ENCODE results near the gene P4HA1. TPM values are rescaled to one million over a fixed set of nuclear protein-coding genes. Genes with fewer than 3 reads are reported as not detected.
"Not testable (repeated sequence)": the region's sequence is repeated elsewhere in the genome, so short reads cannot be mapped to it uniquely, and the experiment has no call there.

Gene P4HA1
- total RNA-seq, 2 donors from 2014 or later: 24.4 to 37.0 TPM

DNA sequence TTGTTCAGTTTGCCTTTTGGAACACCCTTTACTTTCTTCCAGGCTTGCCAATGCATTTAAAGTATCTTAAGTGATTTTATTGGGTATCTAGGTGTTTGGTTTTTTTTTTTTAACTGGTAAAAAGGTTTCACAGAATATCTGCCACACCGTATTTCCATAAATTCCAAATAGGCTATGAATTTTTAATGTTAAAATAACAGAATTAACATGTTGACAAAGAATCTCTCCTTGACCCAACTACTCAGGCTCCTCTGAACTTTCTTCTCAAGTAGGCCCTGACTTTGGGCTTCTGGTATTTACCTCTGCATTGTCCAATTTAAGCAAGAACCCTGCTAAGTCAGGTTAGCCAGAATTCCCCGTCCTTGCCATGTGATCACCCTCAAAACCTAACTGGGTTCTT lies 80.9 kb downstream of the P4HA1 start:
- Histone ChIP-seq H3K4me3 (no peak overlapping the region), H3K4me1 (ENCODE audit: control insufficient read depth in 1 of 2, low read depth in 2 of 2) (peaks cover 14 to 18% of the 10 kb centered on the region in 2 donors), H3K9me3 (no peaks in the 10 kb centered on the region), H3K36me3 (peaks cover 9% of the 10 kb centered on the region), H3K27me3 (replicated peaks; ENCODE audit: insufficient read depth) (no peaks in the 10 kb centered on the region), H3K27ac (no peak overlapping the region)
- ATAC-seq (ENCODE audit: insufficient number of reproducible peaks, low FRiP score, low read depth) (no peak), DNase-seq (ENCODE audit: low spot score) (no peak)
- TF ChIP-seq, protein P1, sequence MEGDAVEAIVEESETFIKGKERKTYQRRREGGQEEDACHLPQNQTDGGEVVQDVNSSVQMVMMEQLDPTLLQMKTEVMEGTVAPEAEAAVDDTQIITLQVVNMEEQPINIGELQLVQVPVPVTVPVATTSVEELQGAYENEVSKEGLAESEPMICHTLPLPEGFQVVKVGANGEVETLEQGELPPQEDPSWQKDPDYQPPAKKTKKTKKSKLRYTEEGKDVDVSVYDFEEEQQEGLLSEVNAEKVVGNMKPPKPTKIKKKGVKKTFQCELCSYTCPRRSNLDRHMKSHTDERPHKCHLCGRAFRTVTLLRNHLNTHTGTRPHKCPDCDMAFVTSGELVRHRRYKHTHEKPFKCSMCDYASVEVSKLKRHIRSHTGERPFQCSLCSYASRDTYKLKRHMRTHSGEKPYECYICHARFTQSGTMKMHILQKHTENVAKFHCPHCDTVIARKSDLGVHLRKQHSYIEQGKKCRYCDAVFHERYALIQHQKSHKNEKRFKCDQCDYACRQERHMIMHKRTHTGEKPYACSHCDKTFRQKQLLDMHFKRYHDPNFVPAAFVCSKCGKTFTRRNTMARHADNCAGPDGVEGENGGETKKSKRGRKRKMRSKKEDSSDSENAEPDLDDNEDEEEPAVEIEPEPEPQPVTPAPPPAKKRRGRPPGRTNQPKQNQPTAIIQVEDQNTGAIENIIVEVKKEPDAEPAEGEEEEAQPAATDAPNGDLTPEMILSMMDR (IDR thresholded peaks at IDR 0.05): no peak

DNA sequence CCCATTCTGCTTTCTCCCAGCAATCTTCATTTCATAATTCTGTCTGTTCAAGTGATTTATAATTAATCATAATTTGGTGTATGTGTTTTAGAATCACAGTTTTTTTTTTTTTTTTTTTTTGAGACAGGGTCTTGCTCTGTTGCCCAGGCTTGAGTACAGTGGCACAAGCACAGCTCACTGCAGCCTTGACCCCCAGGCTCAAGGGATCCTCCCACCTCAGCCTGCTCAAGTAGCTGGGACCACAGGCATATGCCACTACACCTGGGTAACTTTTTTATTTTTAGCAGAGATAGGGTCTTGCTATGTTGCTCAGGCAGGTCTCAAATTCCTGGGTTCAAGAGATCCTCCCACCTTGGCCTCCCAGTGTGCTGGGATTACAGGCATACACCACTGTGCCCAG lies 92.8 kb downstream of the P4HA1 start:
- DNase-seq (ENCODE audit: low spot score) (no peak), ATAC-seq (ENCODE audit: insufficient number of reproducible peaks, low FRiP score, low read depth) (no peak)
- Histone ChIP-seq H3K27ac (no peak overlapping the region), H3K4me1 (ENCODE audit: control insufficient read depth in 1 of 2, low read depth in 2 of 2) (no peaks in the 10 kb centered on the region), H3K9me3 (no peaks in the 10 kb centered on the region), H3K4me3 (no peak overlapping the region), H3K27me3 (replicated peaks; ENCODE audit: insufficient read depth) (no peaks in the 10 kb centered on the region), H3K36me3 (peaks cover 2% of the 10 kb centered on the region)
- TF ChIP-seq, protein P1 (IDR thresholded peaks at IDR 0.05): no peak

DNA sequence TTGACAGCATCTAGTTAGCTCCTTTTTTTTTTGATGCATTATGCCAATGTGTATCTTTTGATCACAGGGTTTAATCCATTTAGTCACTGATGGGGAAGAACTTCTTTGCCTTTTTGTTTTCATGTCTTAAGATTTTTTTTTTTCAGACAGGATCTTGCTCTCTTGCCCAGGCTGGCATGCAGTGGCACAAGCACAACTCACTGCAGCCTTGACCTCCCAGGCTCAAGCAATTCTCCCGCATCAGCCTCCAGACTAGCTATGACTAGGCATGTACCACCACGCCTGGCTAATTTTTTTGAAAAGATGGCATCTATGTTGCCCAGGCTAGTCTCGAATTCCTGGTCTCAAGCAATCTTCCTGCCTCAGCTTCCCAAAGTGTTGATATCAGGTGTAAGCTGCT lies 95.7 kb downstream of the P4HA1 start:
- no peaks in the 10 kb centered on the region for H3K27me3 ChIP-seq (replicated peaks; ENCODE audit: insufficient read depth)
- no peaks in the 10 kb centered on the region for H3K9me3 ChIP-seq
- H3K27ac ChIP-seq: no peak overlapping the region
- no peak overlapping the region for H3K4me3 ChIP-seq
- ATAC-seq (ENCODE audit: insufficient number of reproducible peaks, low FRiP score, low read depth) (no peak), DNase-seq (ENCODE audit: low spot score) (no peak)
- H3K36me3 ChIP-seq: no peaks in the 10 kb centered on the region
- no peaks in the 10 kb centered on the region for H3K4me1 ChIP-seq (ENCODE audit: control insufficient read depth in 1 of 2, low read depth in 2 of 2)
- TF ChIP-seq, protein P1 (IDR thresholded peaks at IDR 0.05): no peak

DNA sequence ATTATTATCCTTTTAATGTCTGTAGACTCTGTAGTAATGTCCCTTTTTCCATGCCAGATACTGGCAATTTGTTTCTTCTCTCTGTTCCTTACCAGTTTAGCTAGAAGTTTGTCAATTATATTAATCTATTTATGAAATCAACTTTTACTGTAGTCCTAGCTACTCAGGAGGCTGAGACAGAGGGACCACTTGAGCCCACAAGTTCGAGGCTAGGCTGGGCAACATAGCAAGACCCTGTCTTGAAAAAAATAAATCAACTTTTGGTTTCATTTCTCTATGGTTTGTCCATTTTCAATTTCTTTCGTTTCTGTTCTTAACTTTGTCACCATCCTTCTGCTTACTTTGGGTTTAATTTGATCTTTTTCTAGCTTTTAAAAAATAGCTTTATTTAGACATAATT lies 99.6 kb downstream of the P4HA1 start:
- TF ChIP-seq, protein P1 (IDR thresholded peaks at IDR 0.05): no peak
- ATAC-seq (ENCODE audit: insufficient number of reproducible peaks, low FRiP score, low read depth): no peak

DNA sequence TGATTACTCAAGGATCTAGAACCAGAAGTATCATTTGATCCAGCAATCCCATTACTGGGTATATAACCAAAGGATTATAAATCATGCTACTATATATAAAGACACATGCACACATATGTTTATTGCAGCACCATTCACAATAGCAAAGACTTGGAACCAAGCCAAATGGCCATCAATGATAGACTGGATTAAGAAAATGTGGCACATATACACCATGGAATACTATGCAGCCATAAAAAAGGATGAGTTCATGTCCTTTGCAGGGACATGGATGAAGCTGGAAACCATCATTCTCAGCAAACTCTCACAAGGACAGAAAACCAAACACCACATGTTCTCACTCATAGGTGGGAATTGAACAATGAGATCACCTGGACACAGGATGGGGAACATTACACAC lies 101.2 kb downstream of the P4HA1 start:
- DNase-seq (ENCODE audit: low spot score); H3K4me1 ChIP-seq (ENCODE audit: control insufficient read depth in 1 of 2, low read depth in 2 of 2); H3K36me3 ChIP-seq; H3K9me3 ChIP-seq; ATAC-seq (ENCODE audit: insufficient number of reproducible peaks, low FRiP score, low read depth); H3K4me3 ChIP-seq; H3K27me3 ChIP-seq (replicated peaks; ENCODE audit: insufficient read depth); H3K27ac ChIP-seq: not testable (repeated sequence)

More for the DNA sequence above, 99.6 kb downstream of the P4HA1 start:
- H3K4me1 ChIP-seq (ENCODE audit: control insufficient read depth in 1 of 2, low read depth in 2 of 2): no peaks in the 10 kb centered on the region
- no peak overlapping the region for H3K4me3 ChIP-seq
- H3K36me3 ChIP-seq: no peaks in the 10 kb centered on the region
- H3K27ac ChIP-seq: no peak overlapping the region
- no peak for DNase-seq (ENCODE audit: low spot score)
- H3K27me3 ChIP-seq (replicated peaks; ENCODE audit: insufficient read depth): no peaks in the 10 kb centered on the region
- H3K9me3 ChIP-seq: no peaks in the 10 kb centered on the region

DNA sequence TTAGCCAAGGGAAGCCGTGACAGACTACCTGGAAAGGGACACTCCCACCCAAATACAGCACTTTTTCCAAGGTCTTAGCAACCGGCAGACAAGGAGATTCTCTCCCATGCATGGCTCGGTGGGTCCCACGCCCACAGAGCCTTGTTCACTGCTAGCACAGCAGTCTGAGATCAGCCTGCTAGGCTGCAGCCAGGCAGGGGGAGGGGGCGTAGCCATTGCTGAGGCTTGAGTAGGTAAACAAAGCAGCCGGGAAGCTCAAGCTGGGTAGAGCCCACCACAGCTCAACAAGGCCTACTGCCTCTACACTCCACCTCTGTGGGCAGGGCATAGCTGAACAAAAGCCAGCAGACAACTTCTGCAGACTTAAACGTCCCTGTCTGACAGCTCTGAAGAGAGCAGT lies 106.9 kb downstream of the P4HA1 start:
- not testable (repeated sequence) for DNase-seq (ENCODE audit: low spot score); ATAC-seq (ENCODE audit: insufficient number of reproducible peaks, low FRiP score, low read depth); H3K4me3 ChIP-seq; H3K36me3 ChIP-seq; H3K4me1 ChIP-seq (ENCODE audit: control insufficient read depth in 1 of 2, low read depth in 2 of 2); H3K27me3 ChIP-seq (replicated peaks; ENCODE audit: insufficient read depth); H3K9me3 ChIP-seq; H3K27ac ChIP-seq

DNA sequence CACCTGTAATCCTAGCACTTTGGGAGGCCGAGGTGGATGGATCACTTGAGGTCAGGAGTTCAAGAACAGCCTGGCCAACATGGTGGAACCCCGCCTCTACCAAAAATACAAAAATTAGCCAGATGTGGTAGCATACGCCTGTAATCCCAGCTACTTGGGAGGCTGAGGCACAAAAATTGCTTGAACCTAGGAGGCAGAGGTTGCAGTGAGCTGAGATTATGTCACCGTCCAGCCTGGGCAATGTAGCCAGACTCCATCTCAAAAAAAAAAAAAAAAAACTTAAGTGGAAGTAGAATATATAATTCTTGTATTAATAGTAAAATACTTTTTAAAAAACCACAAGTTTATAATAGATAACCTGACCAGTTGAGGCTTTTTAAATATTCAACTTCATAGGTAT lies 112.0 kb downstream of the P4HA1 start:
- ATAC-seq (ENCODE audit: insufficient number of reproducible peaks, low FRiP score, low read depth); H3K9me3 ChIP-seq; H3K4me1 ChIP-seq (ENCODE audit: control insufficient read depth in 1 of 2, low read depth in 2 of 2); H3K27me3 ChIP-seq (replicated peaks; ENCODE audit: insufficient read depth); H3K27ac ChIP-seq; DNase-seq (ENCODE audit: low spot score); H3K4me3 ChIP-seq; H3K36me3 ChIP-seq: not testable (repeated sequence)

All from thoracic aorta (tissue), 2 donors.